Hematopoietic multipotent progenitor cell (in vitro differentiated cells): ENCODE data around the gene OR13C9. TPM values are rescaled to one million over a fixed set of nuclear protein-coding genes. Genes with fewer than 3 reads are reported as not detected.
"Not testable (repeated sequence)": the region's sequence is repeated elsewhere in the genome, so short reads cannot be mapped to it uniquely, and the experiment has no call there.

Experiments
- DNase-seq, 3 donors: peaks; one replicate each; pipeline ENCODE4 v3.0.0-alpha.2; 2011 to 2015; ENCODE audit warnings: low read depth in 2 of 3, low spot score in 2 of 3
- total RNA-seq: library from RNA; depleted of rRNA; stranded (reverse); fragments of >200 nt; gene quantifications from one replicate; pipeline ENCODE4 v1.2.3, GENCODE V29; 2012

OR13C9 gene
- total RNA-seq: 0.54 TPM

- DNase-seq: no peak
These were observed at the start of gene OR13C9 for GRCh38 chr9:104618104-104618503. OR13C9 (minus strand) TSS chr9:104618204; CDS start chr9:104618204, 0 bp downstream.

- DNase-seq: no peak
These were observed 40.6 kb upstream of the OR13C9 start for GRCh38 chr9:104658496-104659195.

- no peak for DNase-seq
These were observed 17.5 kb upstream of the OR13C9 start for GRCh38 chr9:104635456-104635855.

- no peak for DNase-seq
These were observed 16.0 kb upstream of the OR13C9 start for GRCh38 chr9:104633976-104634520.

GRCh38 chr9:104625964-104626363, 8.0 kb upstream of the OR13C9 start:
- DNase-seq: not testable (repeated sequence)

GRCh38 chr9:104617418-104617817, 586 bp downstream of the OR13C9 start:
- no peak for DNase-seq

DNA sequence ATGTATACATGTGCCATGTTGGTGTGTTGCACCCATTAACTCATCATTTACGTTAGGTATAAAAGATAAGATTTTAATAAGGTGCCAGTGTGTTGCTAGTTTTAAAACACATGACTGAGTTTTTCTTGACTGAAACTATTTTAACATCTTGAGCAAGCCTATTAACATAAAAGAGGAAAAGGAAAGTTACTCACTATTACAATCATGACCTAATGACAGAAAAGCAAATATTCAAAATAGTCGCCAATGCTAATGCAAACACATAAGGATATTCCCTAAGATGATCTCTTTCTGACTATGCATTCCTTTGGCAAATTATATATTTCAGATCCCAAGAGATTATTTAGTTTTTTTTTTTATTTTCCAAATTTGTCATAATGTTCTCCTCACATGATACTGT, 6.8 kb downstream of the OR13C9 start:
- DNase-seq: no peak

GRCh38 chr9:104608336-104608735, 9.7 kb downstream of the OR13C9 start:
- DNase-seq: peak in 1 of 3 donors; percentile 31

- no peak for DNase-seq
These were observed 11.9 kb downstream of the OR13C9 start for GRCh38 chr9:104606152-104606551.

DNA sequence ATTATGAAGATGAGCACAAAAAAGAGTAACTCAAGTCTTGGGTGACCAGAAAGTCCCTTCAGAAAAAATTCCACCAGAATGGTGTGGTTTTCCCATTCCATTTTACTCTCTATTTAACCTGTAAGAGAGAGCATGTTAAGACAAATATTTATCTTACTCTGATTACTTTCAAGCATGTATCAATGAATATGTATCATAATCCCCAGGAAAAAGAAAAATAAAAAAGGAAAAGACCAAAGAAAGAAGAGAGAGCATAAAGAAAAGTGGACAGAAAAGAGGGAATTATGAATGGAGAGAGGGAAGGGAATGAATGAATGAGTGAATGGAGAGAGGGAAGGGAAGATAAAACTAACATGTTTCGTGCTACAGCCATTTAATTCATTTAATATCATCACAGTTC, 12.5 kb downstream of the OR13C9 start, which contains the start of gene OR13C2:
Gene OR13C2 (minus strand): TSS at position 101 of the 400 bp plus-strand sequence. CDS start 0 bp downstream, at position 101.
- not testable (repeated sequence) for DNase-seq

- DNase-seq: no peak
These were observed 13.2 kb downstream of the OR13C9 start for GRCh38 chr9:104604801-104605200.

GRCh38 chr9:104599313-104599712, 18.7 kb downstream of the OR13C9 start, which contains the start of gene OR13C5:
OR13C5 (minus strand) TSS chr9:104599413; CDS start chr9:104599413, 0 bp downstream.
- DNase-seq: not testable (repeated sequence)

DNA sequence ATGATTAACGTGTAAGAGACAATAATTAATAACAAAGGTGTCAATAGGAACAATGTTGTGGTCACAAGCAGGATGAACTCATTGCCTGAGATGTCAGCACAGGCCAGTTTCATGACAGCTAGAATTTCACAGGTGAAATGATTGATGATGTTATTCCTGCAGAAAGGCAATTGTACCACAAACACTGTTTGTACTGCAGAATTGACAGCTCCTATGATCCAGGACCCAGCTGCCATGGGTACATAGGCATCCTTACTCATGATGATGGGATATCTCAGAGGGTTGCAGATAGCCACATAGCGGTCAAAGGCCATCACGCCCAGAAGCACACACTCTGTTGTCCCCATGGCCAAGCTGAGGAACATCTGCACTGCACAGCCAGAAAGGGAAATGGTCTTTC, 19.3 kb downstream of the OR13C9 start:
- DNase-seq: not testable (repeated sequence)

GRCh38 chr9:104589626-104590025, 28.4 kb downstream of the OR13C9 start:
- DNase-seq: no peak

DNA sequence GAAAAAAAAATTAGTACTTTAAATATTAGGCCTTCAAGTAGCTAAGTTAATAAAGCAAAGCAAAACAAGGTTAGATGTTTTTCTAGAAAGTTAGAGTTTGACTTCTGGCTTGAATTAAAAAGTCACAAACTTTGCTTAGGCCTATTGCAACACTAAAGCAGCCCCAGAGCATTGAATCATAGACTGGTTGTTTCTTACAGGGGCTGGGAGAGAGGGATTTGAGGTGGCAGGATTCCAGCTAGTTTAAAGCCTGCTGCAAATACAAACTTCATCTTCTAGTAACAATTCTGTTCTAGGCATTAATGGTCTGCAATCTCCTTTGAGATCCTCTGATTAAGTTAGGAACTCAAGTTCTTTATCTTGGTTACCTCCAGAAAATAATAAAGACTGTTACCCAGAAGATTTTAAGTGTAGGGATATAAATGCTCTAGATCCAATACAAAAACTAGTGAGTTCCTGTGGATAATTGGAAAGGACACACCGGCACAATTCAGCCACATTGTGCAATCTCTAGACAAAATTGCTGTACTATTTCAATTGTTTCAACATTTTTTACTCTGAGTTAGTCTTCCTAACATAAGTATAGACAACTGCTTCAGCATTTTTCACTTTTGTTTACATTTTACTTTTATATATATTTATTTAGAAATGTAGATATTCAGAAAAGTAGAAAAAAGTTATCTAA, 31.4 kb downstream of the OR13C9 start:
- no peak for DNase-seq

GRCh38 chr9:104580562-104580961, 37.4 kb downstream of the OR13C9 start:
- no peak for DNase-seq

DNA sequence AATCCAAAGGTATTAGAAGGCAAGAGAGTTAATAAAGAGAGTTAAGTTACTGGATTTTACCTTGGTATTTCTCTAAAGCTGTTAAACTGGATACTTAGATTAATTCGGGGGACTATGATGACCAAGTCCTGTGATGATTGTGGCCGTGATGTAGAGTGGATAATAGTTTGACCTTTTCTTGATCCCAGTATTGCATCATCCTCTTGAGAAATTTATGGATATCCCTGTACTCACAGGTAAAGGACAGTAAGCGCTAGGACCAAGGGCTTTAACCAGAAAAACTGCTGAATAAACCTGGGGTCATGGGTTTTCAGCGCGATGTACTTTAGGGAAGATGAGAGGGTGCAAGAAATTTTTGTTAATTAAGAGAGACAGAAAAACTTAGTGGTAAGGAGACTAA, 40.7 kb downstream of the OR13C9 start:
- DNase-seq: no peak

GRCh38 chr9:104575456-104575855, 42.5 kb downstream of the OR13C9 start:
- no peak for DNase-seq

GRCh38 chr9:104572612-104573011, 45.4 kb downstream of the OR13C9 start:
- no peak for DNase-seq

- no peak for DNase-seq
These were observed 49.1 kb downstream of the OR13C9 start, which contains the start of gene OR13C8 for GRCh38 chr9:104568868-104569267. OR13C8 (plus strand) TSS chr9:104569168; CDS start chr9:104569168, 0 bp downstream.
